ENCODE results near the gene MRPS9.

MRPS9 gene

DNA sequence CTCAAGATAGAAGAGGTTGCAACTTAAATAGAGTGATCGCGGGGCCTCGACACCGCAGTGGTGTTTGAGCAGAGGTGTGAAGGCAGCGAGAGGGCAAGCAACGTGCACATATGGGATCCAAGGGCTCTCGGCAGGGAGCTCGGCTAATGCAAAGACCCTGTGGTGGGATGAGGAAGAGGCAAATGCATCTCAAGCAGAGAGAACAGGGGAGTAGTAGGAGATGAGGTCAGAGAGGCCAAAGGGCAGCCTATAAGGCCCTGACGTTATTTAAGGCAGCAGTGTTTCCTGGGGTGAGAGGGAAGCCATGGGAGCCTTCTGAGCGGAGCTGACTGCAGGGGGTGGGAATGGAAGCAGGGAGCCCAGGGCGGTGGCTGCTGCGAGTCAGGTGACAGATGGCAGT is 74.5 kb downstream of the MRPS9 start:
- TF ChIP-seq, protein P1, sequence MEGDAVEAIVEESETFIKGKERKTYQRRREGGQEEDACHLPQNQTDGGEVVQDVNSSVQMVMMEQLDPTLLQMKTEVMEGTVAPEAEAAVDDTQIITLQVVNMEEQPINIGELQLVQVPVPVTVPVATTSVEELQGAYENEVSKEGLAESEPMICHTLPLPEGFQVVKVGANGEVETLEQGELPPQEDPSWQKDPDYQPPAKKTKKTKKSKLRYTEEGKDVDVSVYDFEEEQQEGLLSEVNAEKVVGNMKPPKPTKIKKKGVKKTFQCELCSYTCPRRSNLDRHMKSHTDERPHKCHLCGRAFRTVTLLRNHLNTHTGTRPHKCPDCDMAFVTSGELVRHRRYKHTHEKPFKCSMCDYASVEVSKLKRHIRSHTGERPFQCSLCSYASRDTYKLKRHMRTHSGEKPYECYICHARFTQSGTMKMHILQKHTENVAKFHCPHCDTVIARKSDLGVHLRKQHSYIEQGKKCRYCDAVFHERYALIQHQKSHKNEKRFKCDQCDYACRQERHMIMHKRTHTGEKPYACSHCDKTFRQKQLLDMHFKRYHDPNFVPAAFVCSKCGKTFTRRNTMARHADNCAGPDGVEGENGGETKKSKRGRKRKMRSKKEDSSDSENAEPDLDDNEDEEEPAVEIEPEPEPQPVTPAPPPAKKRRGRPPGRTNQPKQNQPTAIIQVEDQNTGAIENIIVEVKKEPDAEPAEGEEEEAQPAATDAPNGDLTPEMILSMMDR (IDR thresholded peaks at IDR 0.05; ENCODE audit: low read depth, low read length), result no peak
- DNase-seq (ENCODE audit: low read depth, low spot score), result no peak
- H3K4me3 ChIP-seq (ENCODE audit: low read depth, low read length), result no peak overlapping the region
- in situ Hi-C loops (cut with HindIII; ENCODE audit: low sequenced_read_pairs), result no loop called here

DNA sequence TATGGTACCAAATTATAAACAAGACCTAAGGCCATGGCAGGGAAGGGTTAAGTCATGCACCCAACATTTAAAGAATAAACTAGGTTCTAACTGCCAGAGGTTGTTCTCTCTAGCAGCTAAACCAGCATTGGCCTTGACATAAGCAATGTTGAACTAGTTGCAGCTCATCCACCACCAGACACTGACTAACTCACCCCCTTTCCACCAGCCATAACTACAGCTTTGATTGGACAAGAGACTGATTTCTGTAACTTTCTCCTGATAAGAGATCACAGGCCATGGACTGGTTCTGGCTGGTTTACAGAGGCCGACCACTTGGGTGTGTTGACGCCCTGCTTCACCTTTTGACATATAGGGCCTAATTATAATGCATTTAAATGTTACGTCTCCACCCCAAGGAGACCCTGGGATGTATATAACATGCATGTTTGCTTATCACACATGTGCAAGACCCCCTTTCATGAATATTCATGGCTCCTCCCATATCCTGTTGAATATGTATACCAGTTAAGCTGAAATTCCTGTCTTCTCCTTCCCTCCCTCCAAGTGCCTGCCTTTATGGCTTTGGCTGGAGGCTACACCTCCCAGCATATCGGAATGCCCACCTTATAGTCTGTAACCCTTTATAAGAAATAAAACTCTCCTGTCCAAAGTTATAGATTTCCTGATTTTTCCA is 75.9 kb downstream of the MRPS9 start:
- TF ChIP-seq, protein P1 (IDR thresholded peaks at IDR 0.05; ENCODE audit: low read depth, low read length), result no peak
- H3K4me3 ChIP-seq (ENCODE audit: low read depth, low read length), result no peak overlapping the region
- in situ Hi-C loops (cut with HindIII; ENCODE audit: low sequenced_read_pairs), result no loop called here
- DNase-seq (ENCODE audit: low read depth, low spot score), result no peak

DNA sequence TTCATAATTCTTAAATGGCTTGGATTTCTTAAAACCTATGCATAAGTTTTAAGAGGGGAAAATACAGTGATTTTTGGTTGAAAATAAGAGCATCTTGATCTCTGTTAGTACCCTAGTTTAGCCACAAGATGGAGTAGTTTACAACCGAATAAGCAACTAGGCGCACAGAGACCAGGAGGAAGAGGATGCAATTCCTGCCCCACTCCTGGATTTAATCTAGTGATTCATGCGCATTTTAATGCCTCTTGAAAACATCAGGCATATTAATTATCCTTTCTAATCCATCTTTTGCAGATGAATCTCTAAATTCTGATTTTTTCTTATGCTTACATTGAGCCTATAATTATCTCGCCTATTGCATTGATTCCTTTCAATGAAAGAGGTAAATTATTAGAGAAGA is 76.7 kb downstream of the MRPS9 start:
- in situ Hi-C loops (cut with HindIII; ENCODE audit: low sequenced_read_pairs), result no loop called here
- DNase-seq (ENCODE audit: low read depth, low spot score), result peak; percentile 73
- no peak overlapping the region for H3K4me3 ChIP-seq (ENCODE audit: low read depth, low read length)
- TF ChIP-seq, protein P1 (IDR thresholded peaks at IDR 0.05; ENCODE audit: low read depth, low read length), result peak; percentile 60

DNA sequence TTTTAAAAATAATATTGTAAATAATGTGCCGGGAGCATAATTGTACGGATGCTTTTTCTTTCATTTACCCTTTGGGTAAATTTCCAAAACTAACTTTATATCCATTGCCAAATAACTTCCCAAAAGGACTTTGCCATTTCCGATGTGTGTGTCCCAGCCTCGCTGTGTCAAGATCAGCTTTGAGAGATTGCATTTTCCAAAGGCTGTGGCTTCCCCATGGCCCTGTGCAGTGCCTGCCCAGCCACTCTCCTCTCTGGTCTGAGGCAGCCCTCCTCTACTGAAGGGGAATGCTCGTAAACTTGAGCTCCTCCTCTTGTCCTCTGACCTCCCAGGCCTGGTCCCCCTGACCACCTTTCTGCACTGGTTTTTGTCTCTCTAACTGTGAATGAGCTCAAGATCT is 78.5 kb downstream of the MRPS9 start:
- TF ChIP-seq, protein P1 (IDR thresholded peaks at IDR 0.05; ENCODE audit: low read depth, low read length), result no peak
- in situ Hi-C loops (cut with HindIII; ENCODE audit: low sequenced_read_pairs), result no loop called here
- no peak for DNase-seq (ENCODE audit: low read depth, low spot score)
- no peak overlapping the region for H3K4me3 ChIP-seq (ENCODE audit: low read depth, low read length)

DNA sequence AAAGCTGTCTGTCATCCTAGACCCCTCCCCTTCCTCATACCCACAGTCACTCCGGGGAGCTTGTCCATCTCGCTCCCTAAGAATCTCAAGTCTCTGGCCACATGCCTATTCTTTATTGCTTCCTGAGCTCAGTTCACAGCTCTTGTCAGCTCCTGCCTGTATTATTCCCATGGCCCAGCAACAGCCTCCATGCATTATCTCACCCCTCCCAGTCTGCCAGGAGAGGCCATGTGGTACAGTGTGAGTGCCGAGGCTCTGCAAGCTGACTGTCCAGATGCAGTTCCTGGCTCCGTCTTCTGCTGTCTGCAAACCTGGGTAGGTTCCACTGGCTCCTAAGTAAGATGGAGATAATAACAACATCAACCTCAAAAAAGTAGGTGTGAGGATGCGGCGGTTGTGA is 79.7 kb downstream of the MRPS9 start:
- in situ Hi-C loops (cut with HindIII; ENCODE audit: low sequenced_read_pairs), result no loop called here
- DNase-seq (ENCODE audit: low read depth, low spot score), result no peak

DNA sequence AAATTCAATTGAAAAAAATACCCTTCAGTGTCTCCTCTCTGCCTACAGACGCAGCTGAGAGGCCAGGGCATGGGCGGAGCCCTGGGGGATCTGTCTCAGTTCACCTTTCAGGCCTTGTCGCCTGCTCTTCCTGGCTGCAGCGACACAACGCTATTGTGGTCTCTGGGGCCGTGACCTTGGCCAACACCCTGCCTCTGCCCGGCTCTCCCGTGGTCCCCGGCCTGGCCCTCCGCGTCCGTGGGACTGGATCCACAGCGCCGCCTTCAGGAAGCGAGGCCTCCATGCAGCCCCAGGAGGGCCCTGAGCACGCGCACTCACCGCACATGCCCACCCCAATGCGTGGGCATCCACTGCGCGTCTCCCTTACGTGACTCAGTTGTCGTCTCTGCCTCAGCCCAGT is 81.1 kb downstream of the MRPS9 start:
- no peak for DNase-seq (ENCODE audit: low read depth, low spot score)
- TF ChIP-seq, protein P1 (IDR thresholded peaks at IDR 0.05; ENCODE audit: low read depth, low read length), result peak; percentile 47
- no peak overlapping the region for H3K4me3 ChIP-seq (ENCODE audit: low read depth, low read length)
- in situ Hi-C loops (cut with HindIII; ENCODE audit: low sequenced_read_pairs), result no loop called here

More for the DNA sequence above, 79.7 kb downstream of the MRPS9 start:
- TF ChIP-seq, protein P1 (IDR thresholded peaks at IDR 0.05; ENCODE audit: low read depth, low read length), result no peak
- no peak overlapping the region for H3K4me3 ChIP-seq (ENCODE audit: low read depth, low read length)
